H9 (cell line): Measurements from ENCODE around the gene CCDC159. TPM values are rescaled to one million over a fixed set of nuclear protein-coding genes. Genes with fewer than 3 reads are reported as not detected.

ENCODE experiments used
- DNase-seq: peaks from one replicate; pipeline ENCODE4 v3.0.0-alpha.2; 2017
- H2AFZ ChIP-seq: one replicate; pipeline ENCODE4 v1.6.1; 2013; ENCODE audit warnings: mild to moderate bottlenecking, low read length, control low read depth, moderate library complexity
- H2AK5ac ChIP-seq: 2 replicates; pipeline ENCODE4 v1.6.1; 2013; ENCODE audit warnings: low read length, control low read depth, mixed read lengths; ENCODE audit not compliant: insufficient read length
- H2BK120ac ChIP-seq: one replicate; pipeline ENCODE4 v1.6.1; 2013; ENCODE audit warnings: low read depth, mild to moderate bottlenecking, low read length, control low read depth, inconsistent platforms; ENCODE audit not compliant: poor library complexity, severe bottlenecking
- H2BK12ac ChIP-seq: 2 replicates; pipeline ENCODE4 v1.6.1; 2013; ENCODE audit warnings: low read length, control low read depth, mixed read lengths, low read depth; ENCODE audit not compliant: insufficient read length
- H2BK15ac ChIP-seq: 2 replicates; pipeline ENCODE4 v1.6.1; 2013; ENCODE audit warnings: low read depth, low read length, control low read depth
- H2BK20ac ChIP-seq: one replicate; pipeline ENCODE4 v1.6.1; 2013; ENCODE audit warnings: low read depth, mild to moderate bottlenecking, low read length, control low read depth, inconsistent platforms; ENCODE audit not compliant: poor library complexity, severe bottlenecking
- H2BK5ac ChIP-seq: 2 replicates; pipeline ENCODE4 v1.6.1; 2013; ENCODE audit warnings: low read length, control low read depth, mixed read lengths; ENCODE audit not compliant: insufficient read length
- H3K14ac ChIP-seq: 2 replicates; pipeline ENCODE4 v1.6.1; 2013; ENCODE audit warnings: low read length, control low read depth; ENCODE audit not compliant: insufficient read depth
- H3K18ac ChIP-seq: 2 replicates; pipeline ENCODE4 v1.6.1; 2013; ENCODE audit warnings: low read depth, mild to moderate bottlenecking, mixed read lengths, low read length, control low read depth; ENCODE audit not compliant: insufficient read length
- H3K23ac ChIP-seq: 2 replicates; pipeline ENCODE4 v1.6.1; 2013; ENCODE audit warnings: low read length, control low read depth, mixed read lengths, low read depth; ENCODE audit not compliant: insufficient read length
- H3K23me2 ChIP-seq: 2 replicates; pipeline ENCODE4 v1.6.1; 2013; ENCODE audit warnings: low read depth, mild to moderate bottlenecking, mixed read lengths, low read length, control low read depth; ENCODE audit not compliant: insufficient read length, poor library complexity, severe bottlenecking
- H3K27ac ChIP-seq: 2 replicates; pipeline ENCODE4 v1.5.1; 2013; ENCODE audit warnings: low read length, control low read depth, mixed read lengths, low read depth; ENCODE audit not compliant: insufficient read length
- H3K27me3 ChIP-seq: 2 replicates; pipeline ENCODE4 v1.6.1; 2013; ENCODE audit warnings: low read length, control low read depth, inconsistent platforms; ENCODE audit not compliant: insufficient read depth
- H3K4ac ChIP-seq: 2 replicates; pipeline ENCODE4 v1.6.1; 2013; ENCODE audit warnings: low read depth, mild to moderate bottlenecking, control low read depth, inconsistent platforms, low read length, moderate library complexity
- H3K4me1 ChIP-seq: 2 replicates; pipeline ENCODE4 v1.6.1; 2013; ENCODE audit warnings: low read length, control low read depth, inconsistent platforms; ENCODE audit not compliant: insufficient read depth
- H3K4me2 ChIP-seq: 2 replicates; pipeline ENCODE4 v1.6.1; 2013; ENCODE audit warnings: low read length, control low read depth, mixed read lengths; ENCODE audit not compliant: insufficient read length, insufficient read depth
- H3K56ac ChIP-seq: 2 replicates; pipeline ENCODE4 v1.6.1; 2013; ENCODE audit warnings: low read depth, mild to moderate bottlenecking, mixed read lengths, low read length, control low read depth; ENCODE audit not compliant: insufficient read length
- H3K79me1 ChIP-seq: 2 replicates; pipeline ENCODE4 v1.6.1; 2013; ENCODE audit warnings: low read depth, mild to moderate bottlenecking, moderate library complexity, low read length, control low read depth, inconsistent platforms; ENCODE audit not compliant: insufficient read depth, poor library complexity, severe bottlenecking
- H3K79me2 ChIP-seq: 2 replicates; pipeline ENCODE4 v1.6.1; 2013; ENCODE audit warnings: low read length, control low read depth, inconsistent platforms; ENCODE audit not compliant: insufficient read depth
- H3K9ac ChIP-seq: 2 replicates; pipeline ENCODE4 v1.6.1; 2013; ENCODE audit warnings: low read length, control low read depth, mixed read lengths; ENCODE audit not compliant: insufficient read length; ENCODE audit errors: extremely low read depth
- H3K9me3 ChIP-seq: one replicate; pipeline ENCODE4 v1.6.1; 2013; ENCODE audit warnings: low read depth, low read length, inconsistent platforms; ENCODE audit not compliant: control insufficient read depth
- H3T11ph ChIP-seq: one replicate; pipeline ENCODE4 v1.6.1; 2013; ENCODE audit warnings: mild to moderate bottlenecking, low read length, control low read depth, inconsistent platforms
- H4K20me1 ChIP-seq: one replicate; pipeline ENCODE4 v1.6.1; 2013; ENCODE audit not compliant: control insufficient read depth, insufficient read length, insufficient read depth
- H4K5ac ChIP-seq: 2 replicates; pipeline ENCODE4 v1.6.1; 2013; ENCODE audit warnings: low read depth, mild to moderate bottlenecking, mixed read lengths, low read length, control low read depth; ENCODE audit not compliant: insufficient read length
- H4K8ac ChIP-seq: replicated peaks from 2 replicates; pipeline ENCODE4 v1.6.1; 2013; ENCODE audit warnings: low read length, control low read depth, mixed read lengths, low read depth; ENCODE audit not compliant: insufficient read length
- H4K91ac ChIP-seq: 2 replicates; pipeline ENCODE4 v1.6.1; 2013; ENCODE audit warnings: low read depth, mild to moderate bottlenecking, moderate library complexity, mixed read lengths, low read length, control low read depth; ENCODE audit not compliant: insufficient read length
- H3K27ac Mint-ChIP-seq, 3 experiments: 2 replicates in 2 of 3; 3 replicates in 1 of 3; pipeline ENCODE4 v1.8.0; 2020 to 2021; ENCODE audit warnings: mixed read lengths in 3 of 3, mild to moderate bottlenecking in 1 of 3, moderate library complexity in 1 of 3
- H3K27me3 Mint-ChIP-seq: 2 replicates; pipeline ENCODE4 v1.8.0; 2021; ENCODE audit warnings: low read depth, mild to moderate bottlenecking, moderate library complexity, mixed read lengths
- H3K36me3 Mint-ChIP-seq, 3 experiments: 2 replicates in 2 of 3; 3 replicates in 1 of 3; pipeline ENCODE4 v1.8.0; 2020 to 2021; ENCODE audit warnings: low read depth in 3 of 3, mixed read lengths in 3 of 3; ENCODE audit not compliant: insufficient read depth in 1 of 3
- H3K4me1 Mint-ChIP-seq, 2 experiments: 2 replicates each; pipeline ENCODE4 v1.8.0; 2020; ENCODE audit warnings: mixed read lengths in 2 of 2
- H3K4me3 Mint-ChIP-seq, 2 experiments: 2 replicates in 1 of 2; 3 replicates in 1 of 2; pipeline ENCODE4 v1.8.0; 2020 to 2021; ENCODE audit warnings: mild to moderate bottlenecking in 2 of 2, mixed read lengths in 2 of 2, moderate library complexity in 1 of 2
- H3K9me3 Mint-ChIP-seq, 2 experiments: 2 replicates in 1 of 2; 3 replicates in 1 of 2; pipeline ENCODE4 v1.8.0; 2020; ENCODE audit warnings: mild to moderate bottlenecking in 2 of 2, mixed read lengths in 2 of 2, moderate library complexity in 1 of 2
- total RNA-seq: library from RNA; stranded (reverse); gene quantifications from 2 replicates; pipeline ENCODE4 v1.2.1, GENCODE V29; 2021
- TF ChIP-seq, protein P1 (sequence below): fragments of 200-600 bp; sonication (generic); conservative IDR thresholded peaks from 3 replicates; pipeline ENCODE4 v1.8.0; 2021; ENCODE audit warnings: antibody characterized with exemption, mild to moderate bottlenecking

CCDC159 gene
- total RNA-seq, 1 experiment from 2014 or later = 5.7 TPM

DNA sequence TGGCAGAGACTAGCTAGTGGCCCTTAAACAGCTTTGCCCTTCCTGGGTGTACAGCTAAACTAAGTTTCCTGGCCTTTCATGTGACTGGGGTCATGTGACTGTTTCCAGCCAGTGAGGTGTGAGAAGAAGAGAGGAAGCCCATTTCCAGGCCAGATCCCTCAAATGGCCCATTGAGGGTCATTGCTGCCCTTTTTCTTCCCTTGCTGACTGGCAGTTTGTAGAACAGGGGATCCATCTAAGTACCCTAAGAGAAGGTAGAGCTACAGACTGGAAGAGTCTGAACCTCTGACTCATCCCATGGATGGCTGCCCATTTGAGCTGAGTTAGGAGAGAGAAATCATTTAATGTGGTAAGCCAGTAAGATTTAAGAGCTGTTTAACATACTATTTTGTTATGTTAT is 30.9 kb downstream of the CCDC159 start:
- Histone ChIP-seq H3K23ac (no peak overlapping the region), H3K9me3 (no peaks in the 10 kb centered on the region), H3K27ac (no peak overlapping the region), H3K14ac (no peak overlapping the region), H3K56ac (no peak overlapping the region), H4K91ac (no peak overlapping the region), H3K4ac (no peak overlapping the region), H2BK120ac (no peak overlapping the region), H2BK12ac (no peak overlapping the region), H3K79me2 (no peaks in the 10 kb centered on the region), H3T11ph (no peak overlapping the region), H3K27me3 (no peaks in the 10 kb centered on the region), H4K5ac (no peak overlapping the region), H2AK5ac (no peak overlapping the region), H2BK15ac (no peak overlapping the region), H3K4me1 (no peaks in the 10 kb centered on the region), H3K79me1 (no peaks in the 10 kb centered on the region), H4K8ac (no peak overlapping the region), H2AFZ (no peak overlapping the region), H4K20me1 (peaks cover 4% of the 10 kb centered on the region), H3K18ac (no peak overlapping the region), H3K9ac (no peak overlapping the region), H3K23me2 (peaks cover 8% of the 10 kb centered on the region), H2BK5ac (no peak overlapping the region), H3K4me2 (no peak overlapping the region), H2BK20ac (no peak overlapping the region)
- no peak overlapping the region; a peak in 1 of 5 replicates for H3K4me3 Mint-ChIP-seq
- TF ChIP-seq, protein P1, sequence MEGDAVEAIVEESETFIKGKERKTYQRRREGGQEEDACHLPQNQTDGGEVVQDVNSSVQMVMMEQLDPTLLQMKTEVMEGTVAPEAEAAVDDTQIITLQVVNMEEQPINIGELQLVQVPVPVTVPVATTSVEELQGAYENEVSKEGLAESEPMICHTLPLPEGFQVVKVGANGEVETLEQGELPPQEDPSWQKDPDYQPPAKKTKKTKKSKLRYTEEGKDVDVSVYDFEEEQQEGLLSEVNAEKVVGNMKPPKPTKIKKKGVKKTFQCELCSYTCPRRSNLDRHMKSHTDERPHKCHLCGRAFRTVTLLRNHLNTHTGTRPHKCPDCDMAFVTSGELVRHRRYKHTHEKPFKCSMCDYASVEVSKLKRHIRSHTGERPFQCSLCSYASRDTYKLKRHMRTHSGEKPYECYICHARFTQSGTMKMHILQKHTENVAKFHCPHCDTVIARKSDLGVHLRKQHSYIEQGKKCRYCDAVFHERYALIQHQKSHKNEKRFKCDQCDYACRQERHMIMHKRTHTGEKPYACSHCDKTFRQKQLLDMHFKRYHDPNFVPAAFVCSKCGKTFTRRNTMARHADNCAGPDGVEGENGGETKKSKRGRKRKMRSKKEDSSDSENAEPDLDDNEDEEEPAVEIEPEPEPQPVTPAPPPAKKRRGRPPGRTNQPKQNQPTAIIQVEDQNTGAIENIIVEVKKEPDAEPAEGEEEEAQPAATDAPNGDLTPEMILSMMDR = no peak
- no peak for DNase-seq
- no peaks in the 10 kb centered on the region; the same call in 1 of the 2 replicates for H3K27me3 Mint-ChIP-seq
- H3K27ac Mint-ChIP-seq = peak overlapping the region in 1 of 3 experiments; percentile 79; a peak in 2 of 7 replicates
- no peaks in the 10 kb centered on the region for H3K9me3 Mint-ChIP-seq
- peaks cover 15 to 33% of the 10 kb centered on the region in 2 experiments for H3K4me1 Mint-ChIP-seq
- peaks cover 4 to 19% (median 18%) of the 10 kb centered on the region in 3 experiments; a peak in 6 of 7 replicates for H3K36me3 Mint-ChIP-seq
